ENCODE data around the gene PRKAG2. TPM values are rescaled to one million over a fixed set of nuclear protein-coding genes. Genes with fewer than 3 reads are reported as not detected.

PRKAG2 gene
- total RNA-seq, 3 donors from 2014 or later: 42.4 to 48.5 (median 46.6) TPM

DNA sequence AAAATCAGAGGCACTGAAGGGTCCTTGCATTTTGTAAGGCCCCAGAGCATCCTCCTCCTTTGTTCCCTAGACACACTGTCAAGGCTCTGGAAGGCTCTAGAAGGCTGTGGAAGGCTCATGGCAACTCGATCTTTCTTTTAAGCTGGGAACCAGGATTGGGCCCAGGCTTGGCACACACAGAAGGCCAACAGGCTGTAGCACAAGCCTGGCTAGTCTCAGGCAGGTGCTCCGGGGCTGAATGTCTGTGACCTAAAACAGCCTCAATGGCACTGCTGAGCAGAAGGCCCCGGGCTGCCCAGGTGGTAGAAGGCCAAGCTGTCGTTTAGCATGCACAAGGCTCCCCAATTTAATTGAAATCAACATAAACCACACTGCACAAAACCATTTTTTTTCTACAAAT lies 55.7 kb downstream of the PRKAG2 start:
- DNase-seq (no peak), ATAC-seq (no peak)
- Histone ChIP-seq H3K4me1 (ENCODE audit: low read depth) (peaks cover 7% of the 10 kb centered on the region), H3K9me3 (no peaks in the 10 kb centered on the region), H3K4me3 (no peak overlapping the region), H3K36me3 (ENCODE audit: low read depth) (no peaks in the 10 kb centered on the region)
- TF ChIP-seq, protein P1, sequence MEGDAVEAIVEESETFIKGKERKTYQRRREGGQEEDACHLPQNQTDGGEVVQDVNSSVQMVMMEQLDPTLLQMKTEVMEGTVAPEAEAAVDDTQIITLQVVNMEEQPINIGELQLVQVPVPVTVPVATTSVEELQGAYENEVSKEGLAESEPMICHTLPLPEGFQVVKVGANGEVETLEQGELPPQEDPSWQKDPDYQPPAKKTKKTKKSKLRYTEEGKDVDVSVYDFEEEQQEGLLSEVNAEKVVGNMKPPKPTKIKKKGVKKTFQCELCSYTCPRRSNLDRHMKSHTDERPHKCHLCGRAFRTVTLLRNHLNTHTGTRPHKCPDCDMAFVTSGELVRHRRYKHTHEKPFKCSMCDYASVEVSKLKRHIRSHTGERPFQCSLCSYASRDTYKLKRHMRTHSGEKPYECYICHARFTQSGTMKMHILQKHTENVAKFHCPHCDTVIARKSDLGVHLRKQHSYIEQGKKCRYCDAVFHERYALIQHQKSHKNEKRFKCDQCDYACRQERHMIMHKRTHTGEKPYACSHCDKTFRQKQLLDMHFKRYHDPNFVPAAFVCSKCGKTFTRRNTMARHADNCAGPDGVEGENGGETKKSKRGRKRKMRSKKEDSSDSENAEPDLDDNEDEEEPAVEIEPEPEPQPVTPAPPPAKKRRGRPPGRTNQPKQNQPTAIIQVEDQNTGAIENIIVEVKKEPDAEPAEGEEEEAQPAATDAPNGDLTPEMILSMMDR (IDR thresholded peaks at IDR 0.05): no peak
- intact Hi-C loops (cut with DNase I, micrococcal nuclease): no loop called here

DNA sequence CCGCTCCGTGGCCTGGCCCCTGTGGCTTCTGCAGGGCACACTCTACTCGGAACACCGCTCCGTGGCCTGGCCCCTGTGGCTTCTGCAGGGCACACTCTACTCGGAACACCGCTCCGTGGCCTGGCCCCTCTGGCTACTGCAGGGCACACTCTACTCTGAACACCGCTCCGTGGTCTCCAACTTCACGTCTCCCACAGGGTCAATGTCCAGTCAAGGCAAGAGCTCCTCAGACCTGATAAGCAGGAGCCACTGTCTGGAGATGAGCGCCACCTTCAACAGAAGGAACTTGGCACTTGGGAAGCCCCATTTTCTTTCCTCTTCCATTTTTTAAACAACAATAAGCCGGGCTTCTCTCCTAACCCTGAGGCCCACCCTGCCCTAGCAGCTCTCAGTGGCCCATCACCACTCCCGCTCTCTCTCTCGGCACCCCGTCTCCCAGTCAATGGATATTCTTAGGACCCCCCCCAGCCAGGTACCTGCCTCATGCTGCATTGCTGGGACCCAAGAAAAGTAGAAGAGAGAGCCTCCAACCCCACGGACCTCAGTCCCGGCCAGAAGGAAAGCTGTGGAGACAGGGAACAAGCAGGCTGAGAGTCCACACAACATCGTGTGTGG lies 56.3 kb downstream of the PRKAG2 start:
- no peaks in the 10 kb centered on the region for H3K9me3 ChIP-seq
- TF ChIP-seq, protein P1 (IDR thresholded peaks at IDR 0.05): no peak
- H3K4me3 ChIP-seq: no peak overlapping the region
- intact Hi-C loops (cut with DNase I, micrococcal nuclease): no loop called here
- ATAC-seq: no peak
- H3K4me1 ChIP-seq (ENCODE audit: low read depth): peaks cover 7% of the 10 kb centered on the region
- DNase-seq: no peak
- H3K36me3 ChIP-seq (ENCODE audit: low read depth): no peaks in the 10 kb centered on the region

DNA sequence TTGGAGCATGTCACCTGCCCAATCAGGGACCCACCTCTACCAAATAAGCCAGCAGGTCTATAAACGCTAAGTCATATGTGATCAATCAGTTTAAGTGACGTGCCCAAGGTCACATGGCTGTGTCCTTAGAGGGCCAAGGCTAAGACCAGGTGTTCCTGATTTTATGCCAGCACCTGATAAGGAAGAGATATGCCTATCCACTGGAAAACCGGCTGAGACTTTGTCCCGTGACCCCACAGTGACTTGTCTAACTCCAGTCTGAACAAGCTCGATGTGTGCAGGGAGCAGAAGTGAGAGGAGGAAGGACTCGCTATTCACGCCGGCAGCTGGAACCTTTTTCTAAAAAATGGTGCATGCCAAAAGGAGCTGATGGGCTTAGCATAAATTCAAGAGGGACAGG lies 57.0 kb downstream of the PRKAG2 start:
- intact Hi-C loops (cut with DNase I, micrococcal nuclease): no loop called here
- Histone ChIP-seq H3K36me3 (ENCODE audit: low read depth) (no peaks in the 10 kb centered on the region), H3K4me1 (ENCODE audit: low read depth) (peaks cover 7% of the 10 kb centered on the region), H3K9me3 (no peaks in the 10 kb centered on the region), H3K4me3 (no peak overlapping the region)
- DNase-seq (peak in 2 of 3 donors; percentile 60 to 75), ATAC-seq (peak; percentile 91)
- TF ChIP-seq, protein P1 (IDR thresholded peaks at IDR 0.05): no peak

DNA sequence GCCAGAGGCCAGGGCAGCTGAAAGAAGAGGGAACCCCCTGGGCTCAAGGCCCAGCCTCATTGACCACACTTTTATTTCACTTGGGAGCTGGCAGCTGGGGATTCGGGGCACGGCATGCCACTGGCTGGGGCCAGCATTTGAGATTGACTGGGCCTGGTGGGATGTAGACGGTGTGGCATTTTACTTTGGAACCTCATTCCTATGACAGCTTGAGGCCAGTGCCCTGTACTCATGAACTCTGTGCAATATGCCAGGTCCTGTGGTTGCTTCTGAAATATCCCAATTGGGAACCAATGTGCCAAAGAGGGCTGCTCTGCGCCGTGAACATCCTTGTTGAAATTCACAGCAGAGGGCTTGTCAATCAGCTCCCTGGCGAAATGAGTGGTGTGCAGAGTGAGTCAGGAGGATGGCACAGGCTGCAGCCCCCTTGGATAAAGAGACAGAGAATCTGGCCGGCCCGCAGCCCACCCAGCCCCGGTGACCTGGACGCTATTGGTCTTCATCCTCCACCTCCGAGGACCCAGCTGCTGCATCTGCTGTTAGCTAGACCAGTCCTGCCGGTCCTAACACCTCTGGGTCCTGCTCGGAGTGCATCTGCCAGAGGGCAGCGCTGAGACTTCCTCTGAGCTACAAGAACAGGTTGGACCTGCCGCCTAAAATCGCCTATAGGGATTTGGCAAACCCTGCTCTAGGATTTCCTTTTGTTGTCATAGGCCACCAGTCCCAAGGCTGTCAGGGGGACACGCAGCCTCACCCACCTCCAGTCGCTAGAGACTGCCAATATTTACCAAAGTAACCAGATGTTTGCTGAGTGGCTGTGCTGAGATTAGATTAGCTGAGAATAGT lies 58.0 kb downstream of the PRKAG2 start:
- Histone ChIP-seq H3K4me1 (ENCODE audit: low read depth) (peaks cover 7% of the 10 kb centered on the region), H3K4me3 (no peak overlapping the region), H3K36me3 (ENCODE audit: low read depth) (no peaks in the 10 kb centered on the region), H3K9me3 (no peaks in the 10 kb centered on the region)
- TF ChIP-seq, protein P1 (IDR thresholded peaks at IDR 0.05): no peak
- intact Hi-C loops (cut with DNase I, micrococcal nuclease): no loop called here
- peak; percentile 49 for ATAC-seq
- DNase-seq: no peak

DNA sequence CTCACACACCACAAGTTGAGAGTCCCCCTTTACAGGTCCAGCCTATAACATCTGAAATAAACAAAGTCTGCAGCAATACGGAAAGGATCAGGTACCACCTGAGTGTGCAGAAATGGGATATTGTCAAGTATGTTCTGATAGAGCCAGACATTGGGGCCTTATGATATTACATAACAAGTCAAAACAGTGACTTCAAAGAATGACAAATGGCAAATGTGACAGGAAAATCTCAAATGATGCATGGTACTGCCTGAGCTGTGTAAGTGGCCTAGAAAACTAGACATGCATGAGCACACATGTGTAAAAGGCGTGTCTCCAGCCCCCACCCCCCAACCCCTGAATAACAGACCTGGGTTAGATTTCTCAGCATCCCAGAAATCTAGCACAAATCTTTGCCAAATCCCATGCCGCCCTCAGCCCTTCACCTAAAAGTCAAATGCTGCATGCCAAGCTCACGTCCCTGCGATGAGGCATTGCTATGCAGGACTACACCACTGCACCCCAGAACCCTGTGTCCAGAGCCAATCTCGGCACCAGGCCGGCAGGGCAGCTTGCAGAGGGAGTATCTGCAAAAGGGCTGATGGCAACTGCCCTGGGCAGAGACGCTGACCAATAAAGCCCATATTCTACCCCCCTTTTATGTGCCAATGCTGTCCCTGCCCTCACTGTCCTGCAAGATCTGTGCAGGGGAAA lies 58.8 kb downstream of the PRKAG2 start:
- Histone ChIP-seq H3K36me3 (ENCODE audit: low read depth) (no peaks in the 10 kb centered on the region), H3K4me1 (ENCODE audit: low read depth) (peaks cover 7% of the 10 kb centered on the region), H3K9me3 (no peaks in the 10 kb centered on the region), H3K4me3 (no peak overlapping the region)
- intact Hi-C loops (cut with DNase I, micrococcal nuclease): no loop called here
- TF ChIP-seq, protein P1 (IDR thresholded peaks at IDR 0.05): no peak
- no peak for ATAC-seq
- DNase-seq: no peak

Measured in mucosa of descending colon (tissue), 3 donors.